NCI-H2171 treated with DMSO at 0.1 percent for 48 hours (cell line): ENCODE results near the gene OR6B2.

Source experiments
- DNase-seq: peaks from one replicate; lab custom pipeline; 2025; lab: John Stamatoyannopoulos, UW

The OR6B2 gene

DNA sequence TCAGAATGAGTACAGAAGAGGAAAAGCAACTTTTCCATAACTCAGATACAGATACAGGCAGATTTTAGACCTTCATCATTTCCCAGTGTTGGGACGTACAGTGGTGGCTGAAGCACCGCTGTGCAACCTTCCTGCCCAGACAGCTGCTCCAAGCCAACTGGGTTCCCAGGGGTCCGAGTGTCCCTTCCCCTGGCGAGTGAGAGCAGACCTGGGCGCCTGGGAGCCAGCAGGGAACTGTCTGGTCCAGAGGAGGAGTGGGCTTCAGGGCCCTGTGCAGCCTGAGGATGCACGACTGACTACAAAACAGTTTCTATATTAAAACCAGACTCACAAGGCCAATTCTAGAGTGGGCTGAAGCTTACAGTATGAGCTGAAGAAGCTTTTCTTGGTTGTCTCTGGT, 11.1 kb upstream of the OR6B2 start:
- DNase-seq, result no peak

DNA sequence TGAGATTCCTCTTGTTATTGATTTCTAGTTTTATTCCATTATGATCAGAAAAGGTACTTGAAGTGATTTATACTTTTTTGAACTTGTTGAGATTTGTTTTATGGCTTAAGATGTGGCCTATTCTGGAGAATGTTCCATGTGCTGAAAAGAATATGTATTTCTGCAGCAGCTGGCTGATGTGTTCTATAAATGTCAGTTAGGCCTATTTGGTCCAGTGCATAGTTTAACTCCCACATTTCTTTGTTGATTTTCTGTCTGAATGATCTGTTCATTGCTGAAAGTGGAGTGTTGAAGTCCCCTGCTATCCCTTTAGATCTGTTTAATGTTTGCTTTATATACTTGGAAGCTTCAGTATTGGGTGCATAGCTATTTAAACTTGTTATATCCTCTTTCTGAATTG, 7.1 kb upstream of the OR6B2 start:
- no peak for DNase-seq

DNA sequence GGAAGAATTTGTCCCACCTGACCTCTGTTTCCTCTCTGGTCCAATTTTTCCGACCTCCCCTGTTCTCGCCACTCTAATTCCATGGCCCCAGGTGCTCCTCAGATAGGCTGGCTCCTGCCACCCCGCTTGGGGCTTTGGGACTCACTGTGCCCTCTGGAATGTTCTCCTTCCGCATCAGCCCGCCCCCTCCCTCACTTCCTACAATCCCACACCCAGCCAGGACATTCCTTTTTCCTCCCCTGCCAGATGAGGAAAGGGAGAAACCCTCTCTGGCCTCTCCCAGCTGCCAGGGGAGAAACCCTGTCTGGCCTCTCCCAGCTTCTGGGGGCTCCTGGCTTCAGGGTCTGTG, 3.1 kb upstream of the OR6B2 start:
- DNase-seq, result no peak

DNA sequence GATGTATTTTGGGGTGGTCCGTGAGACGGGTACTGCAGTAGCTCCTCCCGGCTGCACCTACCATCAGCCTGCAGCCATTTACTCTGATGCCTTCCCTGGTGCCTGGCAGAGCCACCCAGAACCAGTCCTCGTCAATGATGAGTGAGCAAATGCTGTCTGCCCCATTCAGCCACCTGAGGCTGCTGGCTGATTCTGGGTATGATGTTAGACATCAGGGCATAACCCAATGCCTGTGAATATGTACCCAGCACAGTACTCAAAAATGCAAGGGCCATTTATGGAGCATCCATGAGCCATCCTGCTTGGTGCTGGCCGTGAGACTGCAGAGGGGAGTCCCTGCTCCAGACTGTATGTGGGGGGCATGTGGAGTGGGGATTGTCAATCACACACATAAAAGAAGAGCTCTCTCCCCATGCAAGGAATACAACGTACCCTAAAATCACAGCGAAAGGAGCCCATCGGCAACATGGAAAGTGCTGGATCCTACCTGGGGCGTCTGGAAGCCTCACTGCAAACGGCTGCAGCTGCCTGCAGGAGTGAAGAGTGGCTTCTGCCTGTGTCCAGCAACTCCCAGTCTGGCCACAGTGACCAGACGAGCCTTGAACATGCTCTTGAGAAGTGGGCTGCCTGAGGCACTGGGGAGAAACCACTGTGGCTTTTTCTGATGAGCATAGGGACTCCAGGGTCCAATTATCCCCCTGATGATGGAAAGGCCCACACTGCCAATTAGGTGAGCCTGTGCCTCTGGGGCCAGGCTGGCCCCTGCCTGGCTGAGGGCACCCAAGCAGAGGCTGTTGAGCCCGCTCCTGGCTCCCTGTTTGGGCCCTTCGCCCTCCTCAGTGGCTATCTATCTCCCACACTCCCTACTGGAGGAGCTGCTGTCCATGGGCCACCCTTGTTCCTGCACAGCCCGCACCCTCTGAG, 2.4 kb upstream of the OR6B2 start:
- no peak for DNase-seq

DNA sequence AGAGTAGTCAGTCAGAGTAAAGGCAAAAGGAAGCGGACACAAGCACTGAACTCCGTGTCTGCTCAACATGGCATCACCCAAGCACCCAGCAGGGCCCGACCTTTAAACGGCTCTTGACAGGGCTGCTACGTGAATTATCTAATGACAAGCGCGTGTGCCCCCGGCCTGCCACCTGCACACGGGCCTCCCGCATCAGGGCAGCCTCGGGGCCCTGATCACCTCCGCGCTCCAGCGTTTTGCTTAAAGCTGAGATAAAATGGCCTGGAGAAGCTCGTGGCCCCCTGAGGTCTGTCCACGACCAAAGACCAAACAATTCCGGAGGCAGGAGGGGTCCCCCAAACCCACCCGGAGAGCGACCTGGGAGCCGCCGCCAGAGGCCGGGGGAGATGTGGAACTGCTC, 5.5 kb downstream of the OR6B2 start:
- no peak for DNase-seq

DNA sequence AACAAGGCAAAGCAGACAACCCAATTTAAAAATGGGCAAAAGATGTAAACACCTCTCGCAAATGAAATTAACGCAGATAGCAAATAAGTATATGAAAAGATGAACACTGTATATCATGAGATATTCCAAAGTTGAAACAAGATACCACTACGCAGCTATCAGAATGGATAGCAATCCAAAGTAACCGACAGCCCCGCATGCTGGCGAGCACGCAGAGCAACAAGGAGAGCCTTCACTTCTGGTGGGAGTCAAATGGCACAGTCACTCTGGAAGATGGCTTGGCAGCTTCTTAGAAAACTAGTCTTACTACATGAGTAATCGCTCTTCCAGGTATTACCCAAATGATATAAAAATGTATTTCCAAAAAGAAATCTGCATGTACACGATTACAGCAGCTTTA, 6.4 kb downstream of the OR6B2 start:
- DNase-seq, result no peak

DNA sequence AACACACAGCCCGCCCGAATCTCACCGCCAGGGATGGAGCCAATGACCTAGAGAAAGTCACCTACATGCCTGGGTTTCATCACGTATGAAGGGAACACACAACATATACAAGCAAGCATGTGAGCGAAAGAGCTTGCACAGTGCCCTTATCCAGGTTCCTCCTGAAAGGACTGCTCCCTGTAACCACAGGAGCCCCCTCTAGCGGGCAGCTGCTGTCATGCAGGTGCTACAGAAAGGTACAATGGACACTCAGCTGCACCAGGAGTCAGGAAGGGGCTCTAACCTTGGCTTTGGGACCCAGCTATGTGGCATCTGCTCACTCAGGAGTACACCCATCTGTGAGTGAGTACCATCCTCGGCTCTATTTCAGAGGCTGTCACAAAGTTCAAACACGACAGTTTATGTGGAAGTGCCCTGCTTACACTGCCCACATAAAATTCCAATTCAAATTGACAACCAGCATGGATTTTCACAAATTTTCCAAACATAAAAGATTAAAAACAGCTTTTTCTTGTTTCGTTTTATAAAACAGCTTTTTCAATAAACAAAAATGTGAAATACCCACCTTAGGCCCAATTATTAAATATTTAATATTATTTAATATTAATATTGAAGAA, 8.6 kb downstream of the OR6B2 start:
- DNase-seq, result peak; percentile 24

DNA sequence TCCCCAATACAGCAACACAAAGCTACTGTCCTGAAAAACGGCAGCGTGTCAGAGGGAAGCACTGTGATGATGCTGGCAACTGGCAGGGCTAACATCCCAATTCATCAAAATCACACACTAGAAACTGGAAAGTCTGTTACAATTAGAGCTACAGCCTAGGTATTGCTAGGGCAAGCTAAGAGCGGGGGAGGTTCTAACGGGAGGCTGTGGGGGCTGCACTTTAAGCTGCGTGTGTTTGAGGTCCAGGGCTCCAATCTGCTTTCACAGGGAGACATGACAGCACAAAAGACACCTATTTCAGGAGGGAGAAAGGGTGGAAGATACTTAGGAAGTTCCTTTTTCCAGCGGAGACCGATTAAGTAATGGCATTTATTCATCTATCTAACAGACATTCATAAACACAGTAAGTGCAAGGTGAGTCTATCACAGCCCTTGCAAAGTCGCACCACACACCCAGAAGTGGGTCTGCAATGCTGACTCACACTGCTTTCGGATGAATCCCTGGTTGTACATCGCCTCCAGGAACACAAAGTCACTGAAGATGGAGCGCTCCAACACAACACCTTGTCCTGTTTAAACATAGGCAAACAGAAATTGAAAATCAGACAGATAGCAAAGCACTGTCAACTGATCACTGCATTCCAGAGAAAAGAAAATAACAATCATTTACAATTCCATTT, 12.0 kb downstream of the OR6B2 start:
- DNase-seq, result no peak

DNA sequence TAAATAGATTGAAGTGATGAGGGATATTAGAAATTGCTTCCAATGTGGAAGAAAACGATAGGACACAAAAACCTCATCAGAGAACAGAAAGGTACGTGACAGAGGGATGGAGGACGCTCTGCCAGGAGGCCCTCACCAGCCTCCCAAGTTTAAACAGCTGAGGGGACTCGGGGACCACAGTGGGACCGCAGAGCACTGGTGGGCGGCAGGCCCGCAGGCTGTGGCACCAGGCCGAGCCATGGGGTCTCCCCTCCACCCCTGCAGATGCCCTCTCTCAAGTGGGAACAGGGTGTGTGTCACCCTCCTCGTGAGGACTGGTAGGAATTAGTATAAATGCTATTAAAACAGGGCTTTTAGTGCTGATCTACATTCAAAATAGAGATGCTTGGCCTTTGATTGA, 15.9 kb downstream of the OR6B2 start:
- no peak for DNase-seq

DNA sequence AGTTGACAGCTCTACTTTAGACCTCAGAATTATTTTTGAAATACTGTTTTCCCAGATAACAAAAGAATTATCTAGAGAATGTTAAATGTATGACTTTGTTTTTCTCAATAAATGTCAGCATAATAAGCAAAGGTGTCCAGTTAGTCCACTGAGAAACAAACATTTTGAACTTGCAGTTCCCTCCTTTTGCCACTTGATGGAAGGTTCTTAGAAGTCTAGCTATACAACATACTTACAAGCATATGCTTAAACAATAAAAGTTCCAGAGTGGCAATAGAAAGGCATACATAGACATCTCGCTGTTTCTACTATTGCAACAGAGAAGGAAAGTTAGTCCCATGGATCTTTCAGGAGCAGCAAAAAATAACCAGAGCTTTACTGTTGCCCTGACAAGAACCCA, 16.9 kb downstream of the OR6B2 start:
- no peak for DNase-seq

DNA sequence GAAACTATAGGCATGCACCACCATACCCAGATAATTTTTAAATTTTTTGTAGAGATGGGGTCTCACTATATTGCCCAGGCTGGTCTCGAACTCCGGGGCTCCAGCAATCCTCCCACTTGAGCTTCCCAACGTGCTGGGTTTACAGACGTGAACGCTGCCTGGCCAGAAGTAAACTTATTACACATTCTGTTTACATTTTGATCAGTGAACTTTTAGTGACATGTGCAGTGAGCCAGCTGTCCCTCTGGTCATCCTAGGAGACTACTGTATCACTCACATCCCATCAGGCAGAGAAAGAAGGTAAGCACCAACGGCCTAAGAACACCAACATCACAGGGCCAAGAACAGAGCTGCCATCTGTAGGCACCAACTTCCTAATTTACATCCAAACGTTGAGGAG, 27.2 kb downstream of the OR6B2 start:
- no peak for DNase-seq

DNA sequence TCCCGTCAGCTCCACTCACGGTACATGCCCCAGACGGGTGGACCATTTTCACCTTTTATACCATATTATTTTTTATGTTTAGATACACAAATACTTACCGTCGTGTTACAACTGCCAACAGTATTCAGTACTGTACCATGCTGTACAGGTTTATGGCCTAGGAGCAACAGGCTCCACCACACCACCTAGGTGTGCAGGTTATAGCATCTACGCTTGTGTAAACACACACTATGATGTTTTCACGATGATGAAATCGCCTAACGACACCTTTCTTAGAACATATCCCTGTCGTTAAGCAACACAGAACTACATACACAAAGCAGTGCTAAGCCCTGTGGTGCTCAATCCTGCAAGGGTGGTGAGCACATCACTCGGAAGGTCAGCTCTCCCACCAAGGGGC, 29.6 kb downstream of the OR6B2 start:
- no peak for DNase-seq

DNA sequence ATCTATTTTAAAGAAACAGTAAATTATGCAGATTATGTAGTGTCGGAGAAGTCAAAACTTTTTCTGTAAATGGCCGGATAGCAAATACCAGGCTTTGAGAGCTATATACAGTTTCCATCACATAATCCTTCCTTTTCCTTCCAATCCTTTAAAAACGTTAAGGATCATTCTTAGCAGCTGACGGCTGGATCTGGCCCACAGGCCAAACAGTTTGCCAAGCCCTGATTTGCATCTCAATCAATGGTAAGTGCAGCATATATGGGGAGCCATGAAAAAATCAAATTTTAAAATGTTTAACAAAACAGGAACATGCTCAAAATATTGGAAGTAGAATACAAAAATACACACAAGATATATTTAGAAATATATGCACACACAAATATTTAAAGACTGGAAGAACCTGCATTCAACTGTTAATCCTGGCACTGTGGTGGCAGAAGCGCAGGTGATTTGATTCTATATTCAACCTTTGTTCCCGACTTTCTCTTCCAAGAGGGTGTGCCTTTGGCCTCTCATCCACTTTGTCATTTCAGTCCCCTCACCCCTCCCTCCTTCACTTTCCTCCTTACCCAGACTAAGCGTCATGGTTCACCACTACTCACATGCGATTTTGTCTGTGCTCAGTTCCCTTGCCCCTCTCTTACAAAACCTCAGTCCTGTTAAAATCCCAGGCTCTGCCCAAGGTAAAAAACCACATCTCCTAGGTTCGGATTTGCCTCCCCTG, 32.4 kb downstream of the OR6B2 start:
- DNase-seq, result no peak

DNA sequence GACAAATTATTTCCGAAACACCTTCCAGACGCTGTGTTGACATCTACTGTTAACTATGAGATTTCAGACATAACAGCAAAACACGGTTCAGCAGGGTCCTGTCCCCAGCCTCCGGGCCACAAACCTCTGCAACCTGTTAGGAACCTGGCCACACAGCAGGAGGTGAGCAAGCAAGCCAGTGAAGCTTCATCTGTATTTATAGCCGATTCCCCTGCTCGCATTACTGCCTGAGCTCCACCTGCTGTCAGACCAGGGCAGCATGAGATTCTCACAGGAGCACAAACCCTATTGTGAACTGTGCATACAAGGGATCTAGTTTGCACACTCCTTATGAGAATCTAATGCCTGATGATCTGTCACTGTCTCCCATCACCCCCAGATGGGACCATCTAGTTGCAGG, 36.1 kb downstream of the OR6B2 start:
- peak; percentile 55 for DNase-seq

DNA sequence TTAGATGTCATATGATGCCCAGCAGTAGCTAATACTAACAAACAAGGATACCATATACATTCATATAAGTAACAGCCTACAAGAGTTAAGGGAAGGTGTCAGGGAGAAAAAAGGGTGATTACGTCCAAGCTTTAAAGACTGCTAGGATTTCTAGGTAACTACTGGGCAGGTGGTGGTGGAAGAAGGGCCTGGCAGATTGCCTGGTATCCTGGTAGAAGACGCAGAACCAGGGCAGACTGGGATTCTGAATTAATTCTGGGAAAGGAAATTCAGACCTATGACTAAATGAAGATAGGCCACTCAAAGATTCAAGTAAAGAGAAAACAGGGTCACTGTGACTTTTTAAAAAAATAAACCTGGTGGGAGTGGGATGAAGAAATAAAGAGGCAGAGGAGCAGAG, 36.9 kb downstream of the OR6B2 start:
- DNase-seq, result peak; percentile 21

DNA sequence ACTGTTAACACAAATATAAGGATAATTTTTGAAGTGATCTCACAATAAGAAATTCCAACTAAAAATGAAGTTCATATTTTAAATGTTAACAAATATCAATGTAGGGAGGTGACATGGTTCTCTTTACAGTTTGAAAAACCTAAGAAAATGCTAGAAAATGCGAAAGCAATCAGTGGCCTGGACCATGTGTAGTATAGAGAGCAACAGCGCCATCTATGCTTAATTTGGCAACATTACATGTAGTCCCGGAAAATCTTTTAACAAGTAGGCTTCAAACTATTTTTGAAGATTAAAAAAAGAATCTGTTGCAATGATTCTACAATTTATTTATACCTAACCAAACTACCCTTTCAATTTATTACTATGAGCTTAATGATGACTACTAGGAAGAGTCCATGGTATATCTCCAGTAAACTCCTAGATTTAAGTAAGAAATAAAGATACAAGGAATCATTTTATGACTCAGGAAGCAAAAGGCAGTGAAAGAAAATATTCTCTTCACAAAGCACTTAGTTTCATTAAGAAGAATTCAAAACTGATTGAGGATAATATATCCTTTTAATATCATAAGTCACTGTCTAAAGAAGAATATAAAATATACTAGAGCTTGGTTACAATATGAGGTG, 38.4 kb downstream of the OR6B2 start:
- peak; percentile 47 for DNase-seq

DNA sequence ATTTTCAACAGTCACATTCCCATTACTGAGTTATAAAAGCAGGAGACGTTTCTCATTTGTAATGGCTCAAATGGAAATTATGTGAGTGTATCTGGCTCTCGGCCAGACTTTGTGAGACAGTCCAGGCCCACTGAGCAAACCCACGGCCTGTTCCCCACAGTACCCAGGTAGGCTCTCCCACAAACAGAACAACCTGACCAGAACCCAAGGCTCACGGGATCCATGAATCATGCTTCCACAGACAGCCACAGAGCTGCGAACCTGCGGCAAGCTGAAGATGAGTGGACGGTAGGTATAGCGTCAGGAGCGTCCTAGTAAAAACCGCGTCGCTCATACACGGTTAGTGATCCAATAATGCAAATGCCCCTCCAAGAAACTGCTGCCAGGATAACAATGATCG, 39.3 kb downstream of the OR6B2 start:
- DNase-seq, result no peak

DNA sequence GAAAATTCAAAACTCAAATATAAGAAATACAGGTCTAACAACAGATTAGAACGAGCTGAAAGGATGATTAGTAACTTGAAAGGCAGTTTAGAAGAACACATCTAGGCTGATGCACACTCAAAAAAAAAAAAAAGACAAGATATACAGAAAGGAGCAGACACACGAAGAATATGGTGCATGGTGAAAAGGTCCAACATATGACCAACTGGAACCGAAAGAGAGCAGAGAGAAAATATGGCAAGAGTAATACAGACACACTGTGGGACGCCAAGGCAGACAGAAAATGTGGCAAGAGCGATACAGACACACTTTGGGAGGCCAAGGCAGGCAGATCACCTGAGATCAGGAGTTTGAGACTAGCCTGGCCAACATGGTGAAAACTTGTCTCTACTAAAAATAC, 44.9 kb downstream of the OR6B2 start:
- no peak for DNase-seq

DNA sequence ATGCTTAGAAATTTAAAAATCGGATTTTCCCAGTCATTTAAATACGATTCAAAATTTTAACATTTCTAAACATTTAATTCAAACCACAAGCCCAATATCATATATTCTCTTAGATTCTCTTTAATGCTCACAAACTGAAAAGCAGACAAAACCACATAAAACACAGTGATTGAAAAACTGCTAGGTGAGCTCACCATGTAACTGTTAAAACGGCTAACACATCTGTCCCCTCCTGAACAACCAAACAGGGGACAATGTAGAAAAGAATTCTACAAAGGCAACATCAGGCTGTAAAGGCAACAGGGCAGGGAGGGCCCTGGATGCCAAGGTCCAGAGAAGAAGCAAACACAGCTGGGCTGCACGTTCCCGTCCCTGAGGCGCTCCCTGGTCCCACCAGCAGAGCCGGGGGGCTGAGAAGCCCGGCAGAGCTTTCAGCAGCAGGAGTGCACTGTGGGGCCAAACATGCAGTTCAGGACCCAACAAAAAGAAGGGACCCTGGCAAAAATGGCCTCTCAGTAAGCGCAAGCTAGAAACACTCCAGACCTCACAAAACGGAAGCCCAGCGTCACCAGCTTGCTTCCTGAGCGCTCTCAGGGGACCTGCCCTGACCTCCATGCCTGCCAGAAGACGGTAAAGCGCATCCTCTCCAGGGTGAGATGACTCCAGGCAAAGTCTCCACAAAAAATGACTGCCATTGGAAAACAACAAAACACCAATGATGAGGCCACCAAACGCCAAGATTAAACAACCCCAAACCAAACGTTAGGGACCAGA, 45.6 kb downstream of the OR6B2 start:
- DNase-seq, result no peak

DNA sequence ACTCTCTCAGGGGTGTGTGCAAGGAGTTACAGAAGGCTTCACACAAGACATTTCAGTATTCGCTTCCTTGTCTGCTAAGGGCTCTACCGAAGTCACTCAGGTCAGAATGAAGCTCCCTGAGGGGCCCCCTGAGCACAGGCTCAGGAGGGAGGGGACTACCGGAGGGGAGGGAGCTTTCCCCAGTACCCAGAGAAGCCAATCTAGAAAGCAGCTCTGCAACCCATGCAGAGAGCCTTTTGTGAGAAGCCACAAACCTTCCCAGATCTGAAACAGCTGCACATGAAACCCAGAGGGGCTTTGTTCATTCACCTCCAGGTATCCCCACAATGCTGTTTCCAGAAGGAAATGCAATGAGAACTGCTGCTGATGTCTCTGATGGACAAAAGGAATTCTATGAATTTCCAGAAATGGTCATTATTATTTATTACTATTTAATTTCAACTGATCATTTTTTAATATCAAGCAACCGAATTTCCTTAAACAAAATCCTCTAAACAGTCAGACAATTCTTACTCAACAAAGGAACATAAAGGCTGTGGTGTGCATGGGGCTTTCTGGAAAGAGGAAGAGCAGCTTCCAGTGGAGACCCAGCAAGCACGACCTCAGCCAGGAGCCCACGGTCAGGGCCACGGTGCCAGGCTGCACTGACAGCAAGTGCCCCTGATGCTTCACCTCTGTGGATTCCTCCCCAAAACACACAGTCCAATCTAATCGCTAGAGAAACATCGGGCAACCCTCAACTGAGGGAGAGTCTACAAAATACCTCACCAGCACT, 47.0 kb downstream of the OR6B2 start:
- DNase-seq, result no peak
